K562 (cell line): ENCODE measurements around the gene SLC5A2. TPM values are rescaled to one million over a fixed set of nuclear protein-coding genes. Genes with fewer than 3 reads are reported as not detected.

ENCODE experiments used
- ASH1L ChIP-seq: fragments of 450-650 bp; IDR thresholded peaks from 2 replicates; pipeline ENCODE4 v1.6.1; 2018; ENCODE audit warnings: borderline replicate concordance, mild to moderate bottlenecking, low read depth; ENCODE audit not compliant: partially characterized antibody
- BCOR ChIP-seq: fragments of 450-650 bp; IDR thresholded peaks from 2 replicates; pipeline ENCODE4 v1.6.1; 2016
- C11orf30 ChIP-seq: fragments of 450-650 bp; IDR thresholded peaks from 2 replicates; pipeline ENCODE4 v1.6.1; 2016; ENCODE audit warnings: low read depth, mild to moderate bottlenecking
- FOXJ3 ChIP-seq: sonication (generic); formaldehyde crosslinking; IDR thresholded peaks from 2 replicates; pipeline ENCODE4 v1.4.0; 2020; ENCODE audit warnings: mild to moderate bottlenecking, missing genetic modification reagents
- FOXM1 ChIP-seq, 2 experiments: fragments of 450-650 bp in 1 of 2; sonication (generic) in 1 of 2; formaldehyde crosslinking in 1 of 2; IDR thresholded peaks; 2 replicates each; pipeline versions ENCODE4 v1.6.1 to v1.9.0; 2017 to 2022; ENCODE audit warnings: low read depth in 2 of 2, mild to moderate bottlenecking in 2 of 2, missing genetic modification reagents in 1 of 2, moderate library complexity in 1 of 2
- HDAC2 ChIP-seq: fragments of 450-650 bp; IDR thresholded peaks from 2 replicates; pipeline ENCODE4 v1.6.1; 2016; ENCODE audit warnings: mild to moderate bottlenecking
- IRF2 ChIP-seq: sonication (generic); formaldehyde crosslinking; IDR thresholded peaks from 2 replicates; pipeline ENCODE4 v1.8.1; 2022; ENCODE audit warnings: mild to moderate bottlenecking, missing genetic modification reagents
- NCOA6 ChIP-seq: fragments of 450-650 bp; IDR thresholded peaks from 2 replicates; pipeline ENCODE4 v1.6.1; 2017; ENCODE audit warnings: mild to moderate bottlenecking
- NRF1 ChIP-seq, 2 experiments: fragments of 450-650 bp; IDR thresholded peaks in 1 of 2; conservative IDR thresholded peaks in 1 of 2; 2 replicates each; pipeline ENCODE4 v1.6.1; 2014; ENCODE audit warnings: mild to moderate bottlenecking in 2 of 2
- POLR2B ChIP-seq: fragments of 450-650 bp; IDR thresholded peaks from 2 replicates; pipeline ENCODE4 v1.6.1; 2018; ENCODE audit warnings: low read depth; ENCODE audit not compliant: partially characterized antibody
- RCOR1 ChIP-seq, 2 experiments: IDR thresholded peaks; 2 replicates each; pipeline ENCODE4 v1.6.1; 2012; ENCODE audit warnings: low read depth in 2 of 2, low read length in 2 of 2, borderline replicate concordance in 1 of 2, improper control_type of control experiment in 1 of 2
- RNF2 ChIP-seq: sonication (generic); IDR thresholded peaks from 2 replicates; pipeline ENCODE4 v1.6.1; 2016
- SNRNP70 ChIP-seq: fragments of 200-400 bp; formaldehyde crosslinking; optimal IDR thresholded peaks from 2 replicates; pipeline ENCODE3; 2017; ENCODE audit warnings: low read depth, low read length
- XRCC3 ChIP-seq: fragments of 450-650 bp; IDR thresholded peaks from 2 replicates; pipeline ENCODE4 v1.6.1; 2017; ENCODE audit warnings: mild to moderate bottlenecking, moderate library complexity
- ZNF253 ChIP-seq: fragments of 250-450 bp; sonication (Bioruptor Pico); conservative IDR thresholded peaks from 2 replicates; pipeline ENCODE4 v1.6.1; 2021; ENCODE audit warnings: mild to moderate bottlenecking
- polyA plus RNA-seq, 8 experiments: library from polyadenylated mRNA; depleted of rRNA in 4 of 8; stranded (reverse) in 5 of 8; unstranded in 3 of 8; fragments of >200 nt; fragmentation: Nextera tagmentation in 2 of 8; fragmentation: Illumina TruSeq in 1 of 8; extraction: Ambion mirVana in 2 of 8; extraction: Trizol in 1 of 8; gene quantifications; 2 replicates each; pipeline versions ENCODE4 v1.2.1 to v1.2.3, GENCODE V29; 2011 to 2014; ENCODE audit warnings: inconsistent platforms in 1 of 8, missing spikeins in 1 of 8
- total RNA-seq, 7 experiments: library from RNA; depleted of rRNA in 6 of 7; stranded (reverse); fragments of >200 nt in 6 of 7; fragmentation: Illumina TruSeq in 2 of 7; extraction: Trizol in 2 of 7; gene quantifications; 2 replicates each; pipeline versions ENCODE4 v1.2.1 to v1.2.3, GENCODE V29; 2011 to 2021; ENCODE audit warnings: low replicate concordance in 1 of 7
- TF ChIP-seq, protein P1 (sequence below), 2 experiments: fragments of 450-650 bp in 1 of 2; sonication (generic) in 1 of 2; formaldehyde crosslinking in 1 of 2; IDR thresholded peaks; 2 replicates each; pipeline versions ENCODE4 v1.7.1 to v1.9.0; 2016 to 2022; ENCODE audit warnings: inconsistent platforms in 1 of 2, mild to moderate bottlenecking in 1 of 2, missing genetic modification reagents in 1 of 2
- TF ChIP-seq, protein P2 (sequence below), 3 experiments: IDR thresholded peaks in 2 of 3; conservative IDR thresholded peaks in 1 of 3; 2 replicates each; pipeline ENCODE4 v1.5.1; 2011 to 2012; ENCODE audit warnings: low read length in 3 of 3, mild to moderate bottlenecking in 3 of 3, control low read depth in 2 of 3, improper control_type of control experiment in 1 of 3, inconsistent platforms in 1 of 3, low read depth in 1 of 3, mixed read lengths in 1 of 3, moderate library complexity in 1 of 3; ENCODE audit not compliant: insufficient read depth in 2 of 3

The SLC5A2 gene
- total and polyA plus RNA-seq, 9 of the 15 experiments (the other 6 are each of a cell fraction or from before 2014, with no cell fraction given) = 0.07 to 2.7 (median 2.2) TPM; not detected in 6

DNA sequence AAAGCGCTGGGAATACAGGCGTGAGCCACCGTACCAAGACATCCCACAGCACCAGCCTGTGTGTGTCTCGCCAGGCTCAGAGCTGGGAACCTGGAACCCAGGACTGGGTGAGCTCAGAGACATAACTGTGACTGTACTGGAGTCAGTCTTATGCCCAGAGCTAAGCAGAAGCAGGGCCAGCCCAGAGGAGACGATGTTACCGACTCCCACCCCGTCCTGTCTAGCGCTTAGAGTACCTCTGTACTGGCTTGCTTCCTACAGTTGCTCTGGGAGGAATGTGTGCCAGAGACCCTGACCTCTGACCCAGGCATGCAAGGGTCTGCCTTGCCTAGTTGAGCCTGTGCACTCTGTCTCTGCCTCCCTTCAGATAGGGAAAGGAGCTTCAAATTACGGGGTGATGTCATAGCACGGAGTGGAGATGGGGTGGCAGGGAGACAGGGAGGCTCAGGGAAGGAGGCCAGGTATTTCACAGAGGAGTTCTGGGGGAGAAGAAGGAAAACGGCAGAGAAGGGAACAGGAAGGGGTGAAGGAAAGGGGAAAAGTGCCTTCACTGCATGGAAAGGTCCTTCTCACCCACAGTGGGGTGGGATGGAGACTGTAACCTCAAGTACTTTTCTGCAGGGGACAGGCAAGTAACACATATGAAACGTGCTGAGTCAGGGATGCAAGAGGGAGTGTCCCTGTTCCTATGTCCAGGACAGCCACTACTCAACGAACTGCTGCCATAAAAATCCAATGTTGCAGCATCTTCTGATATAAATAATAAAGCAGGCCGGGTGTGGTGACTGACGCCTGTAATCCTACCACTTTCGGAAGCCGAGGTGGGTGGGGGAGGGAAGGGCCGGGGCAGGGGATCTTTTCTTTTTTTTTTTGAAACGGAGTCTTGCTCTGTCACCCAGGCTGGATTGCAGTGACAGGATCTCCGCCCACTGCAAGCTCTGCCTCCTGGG lies 29.4 kb upstream of the SLC5A2 start (continued):
- TF ChIP-seq FOXJ3 (CRISPR knock-in tag) (no peak), RNF2 (no peak), ASH1L (no peak), RCOR1 (IDR thresholded peaks at IDR 0.05; ENCODE audit: borderline replicate concordance in 1 of 2, low read depth in 2 of 2, low read length in 2 of 2) (0 out of 4 replicates have a peak, but pooled peaks of 1 of the 2 experiments have one; percentile 28), BCOR (no peak), C11orf30 (peak; percentile 99), XRCC3 (no peak), IRF2 (CRISPR knock-in tag) (no peak), FOXM1 (IDR thresholded peaks at IDR 0.05; ENCODE audit: low read depth) (no peak), FOXM1 (CRISPR knock-in tag; IDR thresholded peaks at IDR 0.05; ENCODE audit: low read depth) (no peak), POLR2B (no peak), ZNF253 (CRISPR knock-in tag) (no peak), NRF1 (conservative IDR thresholded peaks at IDR 0.05 in 1 of 2, IDR thresholded peaks at IDR 0.05 in 1 of 2) (no peak), SNRNP70 (no peak), NCOA6 (no peak), HDAC2 (peak; percentile 85)
- TF ChIP-seq, protein P1, sequence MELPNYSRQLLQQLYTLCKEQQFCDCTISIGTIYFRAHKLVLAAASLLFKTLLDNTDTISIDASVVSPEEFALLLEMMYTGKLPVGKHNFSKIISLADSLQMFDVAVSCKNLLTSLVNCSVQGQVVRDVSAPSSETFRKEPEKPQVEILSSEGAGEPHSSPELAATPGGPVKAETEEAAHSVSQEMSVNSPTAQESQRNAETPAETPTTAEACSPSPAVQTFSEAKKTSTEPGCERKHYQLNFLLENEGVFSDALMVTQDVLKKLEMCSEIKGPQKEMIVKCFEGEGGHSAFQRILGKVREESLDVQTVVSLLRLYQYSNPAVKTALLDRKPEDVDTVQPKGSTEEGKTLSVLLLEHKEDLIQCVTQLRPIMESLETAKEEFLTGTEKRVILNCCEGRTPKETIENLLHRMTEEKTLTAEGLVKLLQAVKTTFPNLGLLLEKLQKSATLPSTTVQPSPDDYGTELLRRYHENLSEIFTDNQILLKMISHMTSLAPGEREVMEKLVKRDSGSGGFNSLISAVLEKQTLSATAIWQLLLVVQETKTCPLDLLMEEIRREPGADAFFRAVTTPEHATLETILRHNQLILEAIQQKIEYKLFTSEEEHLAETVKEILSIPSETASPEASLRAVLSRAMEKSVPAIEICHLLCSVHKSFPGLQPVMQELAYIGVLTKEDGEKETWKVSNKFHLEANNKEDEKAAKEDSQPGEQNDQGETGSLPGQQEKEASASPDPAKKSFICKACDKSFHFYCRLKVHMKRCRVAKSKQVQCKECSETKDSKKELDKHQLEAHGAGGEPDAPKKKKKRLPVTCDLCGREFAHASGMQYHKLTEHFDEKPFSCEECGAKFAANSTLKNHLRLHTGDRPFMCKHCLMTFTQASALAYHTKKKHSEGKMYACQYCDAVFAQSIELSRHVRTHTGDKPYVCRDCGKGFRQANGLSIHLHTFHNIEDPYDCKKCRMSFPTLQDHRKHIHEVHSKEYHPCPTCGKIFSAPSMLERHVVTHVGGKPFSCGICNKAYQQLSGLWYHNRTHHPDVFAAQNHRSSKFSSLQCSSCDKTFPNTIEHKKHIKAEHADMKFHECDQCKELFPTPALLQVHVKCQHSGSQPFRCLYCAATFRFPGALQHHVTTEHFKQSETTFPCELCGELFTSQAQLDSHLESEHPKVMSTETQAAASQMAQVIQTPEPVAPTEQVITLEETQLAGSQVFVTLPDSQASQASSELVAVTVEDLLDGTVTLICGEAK (IDR thresholded peaks at IDR 0.05) = no peak
- TF ChIP-seq, protein P1 (CRISPR knock-in tag; IDR thresholded peaks at IDR 0.05) = no peak
- TF ChIP-seq, protein P2, sequence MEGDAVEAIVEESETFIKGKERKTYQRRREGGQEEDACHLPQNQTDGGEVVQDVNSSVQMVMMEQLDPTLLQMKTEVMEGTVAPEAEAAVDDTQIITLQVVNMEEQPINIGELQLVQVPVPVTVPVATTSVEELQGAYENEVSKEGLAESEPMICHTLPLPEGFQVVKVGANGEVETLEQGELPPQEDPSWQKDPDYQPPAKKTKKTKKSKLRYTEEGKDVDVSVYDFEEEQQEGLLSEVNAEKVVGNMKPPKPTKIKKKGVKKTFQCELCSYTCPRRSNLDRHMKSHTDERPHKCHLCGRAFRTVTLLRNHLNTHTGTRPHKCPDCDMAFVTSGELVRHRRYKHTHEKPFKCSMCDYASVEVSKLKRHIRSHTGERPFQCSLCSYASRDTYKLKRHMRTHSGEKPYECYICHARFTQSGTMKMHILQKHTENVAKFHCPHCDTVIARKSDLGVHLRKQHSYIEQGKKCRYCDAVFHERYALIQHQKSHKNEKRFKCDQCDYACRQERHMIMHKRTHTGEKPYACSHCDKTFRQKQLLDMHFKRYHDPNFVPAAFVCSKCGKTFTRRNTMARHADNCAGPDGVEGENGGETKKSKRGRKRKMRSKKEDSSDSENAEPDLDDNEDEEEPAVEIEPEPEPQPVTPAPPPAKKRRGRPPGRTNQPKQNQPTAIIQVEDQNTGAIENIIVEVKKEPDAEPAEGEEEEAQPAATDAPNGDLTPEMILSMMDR (IDR thresholded peaks at IDR 0.05 in 2 of 3, conservative IDR thresholded peaks at IDR 0.05 in 1 of 3; ENCODE audit: insufficient read depth in 2 of 3, low read depth in 1 of 3, low read length in 3 of 3) = peak in 2 of 3 experiments; percentile 29 to 48; a peak in 2 of 6 replicates
